NCI-H128 (cell line): ENCODE measurements around the gene HDGFL2.

Experiments used
- DNase-seq: peaks from one replicate; lab custom pipeline; 2025; ENCODE audit not compliant: unreplicated experiment; lab: John Stamatoyannopoulos, UW

HDGFL2 gene

DNA sequence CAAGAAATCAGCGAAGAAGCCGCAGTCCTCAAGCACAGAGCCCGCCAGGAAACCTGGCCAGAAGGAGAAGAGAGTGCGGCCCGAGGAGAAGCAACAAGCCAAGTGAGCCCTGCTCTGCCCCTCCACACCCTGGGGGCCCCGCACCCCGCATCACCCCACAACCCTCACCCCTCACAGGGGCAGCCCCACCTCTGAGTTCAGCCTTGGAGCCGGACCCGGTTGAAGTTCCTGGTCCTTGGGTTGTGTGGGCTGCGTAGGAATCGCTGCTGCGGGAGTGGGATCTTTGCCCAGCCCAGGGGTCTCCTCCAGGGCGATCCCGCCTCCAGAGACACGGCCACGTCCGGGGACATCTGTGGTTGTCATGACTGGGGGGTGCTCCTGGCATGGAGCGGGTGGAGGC lies 24.2 kb downstream of the HDGFL2 start:
- DNase-seq, result no peak

DNA sequence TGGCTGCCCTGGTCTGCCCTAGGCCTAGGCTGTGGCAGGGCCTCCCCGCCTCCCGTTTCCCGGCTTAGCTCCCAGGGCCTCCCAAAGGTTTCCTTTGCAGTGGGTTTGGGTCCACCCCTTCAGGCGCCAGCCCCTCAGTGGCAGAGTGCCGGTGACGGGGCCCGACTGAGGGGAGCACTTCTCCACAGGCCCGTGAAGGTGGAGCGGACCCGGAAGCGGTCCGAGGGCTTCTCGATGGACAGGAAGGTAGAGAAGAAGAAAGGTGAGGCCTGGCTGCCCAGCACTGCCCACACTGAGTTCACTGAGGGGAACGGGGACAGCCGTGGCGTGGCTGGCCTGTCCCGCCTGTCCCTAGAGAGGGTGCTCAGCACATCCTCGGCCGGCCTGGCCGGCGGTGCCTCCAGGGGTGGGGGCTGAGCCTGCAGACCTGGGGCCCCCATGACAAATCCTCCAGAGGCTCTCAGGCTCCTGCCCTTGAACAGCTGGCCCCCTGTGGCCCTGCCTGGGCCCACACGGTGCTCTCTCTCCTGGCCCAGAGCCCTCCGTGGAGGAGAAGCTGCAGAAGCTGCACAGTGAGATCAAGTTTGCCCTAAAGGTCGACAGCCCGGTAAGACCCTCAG lies 25.8 kb downstream of the HDGFL2 start:
- DNase-seq, result no peak

DNA sequence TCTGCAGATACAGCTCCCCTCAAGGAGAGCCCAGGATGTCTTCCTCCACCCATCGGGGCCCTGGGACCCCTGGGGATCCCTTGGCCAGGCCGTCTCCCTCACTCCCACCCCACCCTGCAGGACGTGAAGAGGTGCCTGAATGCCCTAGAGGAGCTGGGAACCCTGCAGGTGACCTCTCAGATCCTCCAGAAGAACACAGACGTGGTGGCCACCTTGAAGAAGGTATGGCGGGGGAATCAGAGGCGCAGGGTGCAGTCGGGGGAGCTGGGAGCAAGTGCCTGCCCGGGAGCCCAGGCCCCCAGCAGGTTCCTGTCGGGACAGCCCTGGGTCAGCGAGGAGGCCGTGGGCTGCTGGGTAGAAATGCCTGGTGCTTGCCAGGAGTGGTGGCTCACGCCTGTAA lies 26.6 kb downstream of the HDGFL2 start:
- DNase-seq, result no peak

DNA sequence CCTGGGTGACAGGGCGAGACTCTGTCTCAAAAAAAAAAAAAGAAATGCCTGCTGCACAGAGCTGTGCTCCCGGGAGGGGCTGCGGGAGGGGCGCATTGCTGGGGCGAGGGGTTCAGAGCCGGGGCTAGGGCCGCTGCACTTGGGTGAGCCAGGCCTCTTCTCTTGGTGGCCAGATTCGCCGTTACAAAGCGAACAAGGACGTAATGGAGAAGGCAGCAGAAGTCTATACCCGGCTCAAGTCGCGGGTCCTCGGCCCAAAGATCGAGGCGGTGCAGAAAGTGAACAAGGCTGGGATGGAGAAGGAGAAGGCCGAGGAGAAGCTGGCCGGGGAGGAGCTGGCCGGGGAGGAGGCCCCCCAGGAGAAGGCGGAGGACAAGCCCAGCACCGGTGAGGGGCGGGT lies 27.2 kb downstream of the HDGFL2 start:
- DNase-seq, result no peak

DNA sequence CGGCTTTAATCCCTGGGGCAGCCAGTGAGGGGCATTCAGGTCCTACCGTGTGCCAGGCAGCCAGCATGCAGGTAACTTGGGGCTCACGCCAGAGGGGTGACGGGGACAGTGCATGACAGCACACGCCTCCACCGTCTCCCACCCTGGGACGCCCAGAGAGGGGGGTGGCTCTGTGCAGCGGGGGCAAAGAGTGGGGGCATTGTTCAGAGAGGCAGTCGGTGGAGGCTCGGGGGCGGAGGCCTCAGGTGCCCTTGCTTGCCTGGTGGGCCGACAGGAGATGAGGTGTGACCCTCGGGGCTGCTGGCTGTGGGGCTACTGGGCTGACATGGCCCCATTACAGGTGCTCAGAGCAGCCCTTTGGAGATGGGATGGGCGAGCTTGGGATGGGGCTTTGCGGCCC lies 27.8 kb downstream of the HDGFL2 start:
- DNase-seq, result no peak

DNA sequence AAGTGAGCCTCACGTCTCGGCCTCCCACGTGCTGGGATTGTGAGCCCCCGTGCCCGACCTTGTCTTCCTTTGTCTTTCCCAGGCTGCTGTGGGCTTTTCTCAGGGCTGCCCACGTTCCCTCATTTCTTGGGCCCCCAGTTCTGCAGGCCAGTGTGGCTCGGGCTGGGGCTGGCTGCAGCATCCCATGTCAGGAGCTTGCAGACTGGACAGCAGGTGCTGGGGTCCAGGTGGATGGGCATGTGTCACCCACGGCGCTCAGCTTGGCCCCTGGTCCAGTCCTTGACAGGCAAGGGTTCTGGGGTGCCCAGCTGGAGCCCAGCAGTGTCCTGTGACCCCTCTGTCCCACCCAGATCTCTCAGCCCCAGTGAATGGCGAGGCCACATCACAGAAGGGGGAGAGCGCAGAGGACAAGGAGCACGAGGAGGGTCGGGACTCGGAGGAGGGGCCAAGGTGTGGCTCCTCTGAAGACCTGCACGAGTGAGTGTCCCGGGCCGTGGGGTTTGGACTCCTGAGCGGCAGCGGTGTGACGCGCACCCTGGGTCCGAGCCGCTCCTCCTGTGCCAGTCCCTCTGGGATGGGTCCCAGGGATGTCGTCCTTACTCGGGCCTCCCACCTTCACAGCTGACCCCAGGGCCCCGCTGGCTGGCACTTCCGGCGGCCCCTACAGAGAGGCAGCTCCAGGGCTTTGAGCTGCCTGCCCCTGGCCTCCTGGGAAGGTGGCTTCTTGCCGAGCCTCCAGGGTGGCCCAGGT lies 28.9 kb downstream of the HDGFL2 start:
- DNase-seq, result no peak

DNA sequence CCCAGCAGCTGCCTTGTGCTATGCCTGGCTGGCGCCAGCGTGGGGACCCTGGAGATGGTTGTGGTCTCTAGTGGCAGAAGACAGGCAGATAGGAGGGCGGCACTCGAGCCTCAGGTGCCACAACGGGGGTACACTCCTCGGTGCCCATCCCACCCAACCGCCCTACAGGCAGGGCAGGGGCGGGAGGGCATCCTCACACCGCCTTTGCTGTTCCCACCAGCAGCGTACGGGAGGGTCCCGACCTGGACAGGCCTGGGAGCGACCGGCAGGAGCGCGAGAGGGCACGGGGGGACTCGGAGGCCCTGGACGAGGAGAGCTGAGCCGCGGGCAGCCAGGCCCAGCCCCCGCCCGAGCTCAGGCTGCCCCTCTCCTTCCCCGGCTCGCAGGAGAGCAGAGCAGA lies 29.6 kb downstream of the HDGFL2 start:
- DNase-seq, result no peak

DNA sequence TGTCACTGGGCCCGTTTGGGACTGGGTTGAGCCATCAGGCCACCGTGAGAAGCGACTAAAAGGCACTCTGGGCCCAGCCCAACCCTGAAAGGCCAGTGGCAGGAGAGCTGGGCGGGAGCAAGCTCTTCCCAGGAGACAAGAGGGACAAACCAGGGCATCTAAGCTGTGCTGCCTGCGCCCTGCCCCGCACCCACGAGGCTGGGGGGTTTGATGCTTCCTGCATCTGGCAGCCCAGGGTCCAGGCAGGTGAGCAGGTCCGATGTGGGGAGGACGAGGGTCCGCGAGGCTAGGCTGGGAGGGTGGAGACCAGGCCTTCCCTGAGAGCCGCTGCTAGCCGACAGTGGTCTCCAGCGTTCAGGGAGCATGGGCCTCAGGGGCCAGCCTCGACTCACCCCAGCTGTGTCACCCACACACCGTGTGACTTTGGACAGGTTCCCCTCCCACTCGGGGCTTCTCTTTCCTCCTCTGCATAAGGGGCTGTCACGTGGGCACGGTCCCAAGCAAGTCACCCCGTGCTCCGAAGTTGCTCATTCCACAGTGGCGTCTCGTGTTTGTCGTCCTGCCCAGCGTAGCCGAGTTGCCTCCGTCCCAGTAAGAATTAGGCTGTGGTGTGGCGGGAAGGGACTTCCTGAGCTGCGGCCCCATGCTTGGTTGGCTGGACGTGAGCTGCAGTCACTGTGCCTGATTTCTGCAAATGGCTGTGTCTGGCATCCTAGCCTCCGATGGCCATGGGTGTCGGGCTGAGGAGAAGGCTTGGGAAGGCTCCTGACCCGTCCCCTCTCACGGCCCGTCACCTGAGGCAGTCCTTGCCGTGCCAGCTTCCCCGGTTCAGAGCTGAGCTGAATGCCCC lies 30.4 kb downstream of the HDGFL2 start:
- no peak for DNase-seq

DNA sequence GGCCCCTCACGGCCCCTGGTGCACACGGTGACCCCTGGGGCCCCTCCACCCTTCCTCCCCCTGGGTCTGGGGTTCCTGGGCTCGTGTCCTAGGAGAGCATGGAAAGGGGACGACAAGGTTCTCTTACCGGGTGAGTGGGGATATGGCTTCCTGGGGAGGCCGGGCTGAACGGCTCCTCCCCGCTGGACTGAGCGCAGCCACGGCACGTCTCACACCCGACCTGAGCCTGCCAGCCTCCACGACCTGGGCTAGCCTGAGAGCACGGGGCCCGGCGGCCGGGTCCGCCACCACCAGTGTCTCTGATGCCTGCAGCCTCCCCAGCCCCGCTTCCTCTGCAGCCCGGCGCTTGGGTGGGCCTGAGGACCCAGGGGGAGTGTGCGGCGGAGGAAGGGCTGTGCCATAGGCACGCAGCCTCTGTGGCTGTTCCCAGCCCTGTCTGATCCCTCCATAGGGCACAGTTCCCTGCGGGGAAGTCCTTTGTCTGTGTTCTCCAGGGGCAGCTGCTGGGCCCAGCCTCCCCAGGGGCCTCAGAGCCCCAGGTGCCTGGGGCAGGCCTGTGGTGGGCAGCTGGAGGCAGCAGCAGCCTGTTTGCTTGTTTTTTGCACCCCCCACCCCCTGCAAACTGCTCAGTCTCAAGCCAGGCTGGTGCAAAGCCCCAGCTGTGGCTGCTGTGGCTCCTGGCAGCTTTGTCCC lies 31.2 kb downstream of the HDGFL2 start:
- DNase-seq, result no peak

DNA sequence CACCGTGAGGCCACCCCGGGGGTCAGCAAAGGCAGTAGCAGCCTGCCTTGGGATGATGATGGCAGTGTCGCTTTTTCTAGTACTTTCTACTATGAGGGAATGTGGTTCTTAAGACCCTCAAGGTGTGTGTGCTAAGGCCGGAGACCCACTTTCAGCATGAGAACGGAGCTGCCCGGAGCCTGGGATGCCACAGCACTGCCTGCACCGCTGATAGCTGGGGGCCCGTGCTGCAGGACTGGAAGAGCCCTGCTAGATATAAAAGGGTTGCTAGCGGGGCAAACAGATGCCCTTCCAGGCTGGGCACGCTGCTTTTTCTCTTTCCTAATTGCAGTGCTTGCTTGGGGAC lies 31.7 kb downstream of the HDGFL2 start:
- DNase-seq, result no peak

DNA sequence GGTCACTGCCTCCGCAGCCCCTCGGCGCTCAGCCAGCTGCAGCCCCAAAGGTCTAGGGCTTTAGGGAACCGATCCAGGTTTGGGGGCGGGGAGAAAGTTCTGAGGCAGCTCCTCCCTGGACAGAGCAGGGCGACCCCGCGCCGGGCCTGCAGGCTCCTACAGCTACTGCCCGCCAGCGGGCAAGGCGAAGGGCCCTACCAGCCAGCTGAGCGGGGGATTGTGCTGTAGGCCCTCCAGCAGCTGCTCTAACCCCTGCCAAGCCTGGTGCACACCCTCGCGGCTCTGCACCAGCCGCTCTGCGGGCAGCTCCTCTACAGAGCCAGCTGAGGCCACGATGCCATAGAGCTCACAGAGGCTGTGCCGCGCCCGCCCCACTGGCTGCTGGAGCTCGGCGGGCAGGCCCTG lies 32.2 kb downstream of the HDGFL2 start:
- DNase-seq, result no peak

DNA sequence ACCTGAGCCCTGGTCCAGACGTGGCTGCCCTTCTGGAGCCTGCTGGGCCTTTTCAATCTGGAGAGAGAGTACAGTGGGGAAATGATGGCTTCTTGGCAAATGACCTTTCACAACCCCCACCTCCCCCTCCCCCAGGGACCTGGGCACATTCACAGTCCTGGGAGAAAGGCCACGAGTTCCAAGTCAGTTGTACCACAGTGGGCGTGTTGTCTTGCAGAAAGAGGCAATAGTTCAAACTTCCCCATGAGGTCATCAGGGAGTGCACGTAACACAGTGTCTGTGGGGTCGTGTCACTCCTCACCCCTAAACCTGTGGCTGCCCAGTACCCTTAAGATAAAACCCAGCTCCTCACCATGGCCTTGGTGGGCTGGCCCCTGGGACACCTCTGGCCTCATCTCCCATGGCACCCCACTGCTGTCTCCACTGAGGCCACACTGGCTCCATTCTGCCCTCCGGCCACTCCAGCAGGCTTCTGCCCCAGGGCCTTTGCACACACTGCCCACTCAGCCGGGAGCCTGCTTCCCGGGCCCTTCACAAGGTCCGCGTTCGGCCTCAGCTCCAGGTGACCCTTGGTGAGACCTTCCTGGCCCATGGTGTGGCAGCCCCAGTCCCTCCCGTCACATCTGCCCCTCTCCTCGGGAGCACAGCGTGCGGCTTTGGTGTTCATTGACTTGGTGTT lies 32.9 kb downstream of the HDGFL2 start:
- DNase-seq, result no peak

DNA sequence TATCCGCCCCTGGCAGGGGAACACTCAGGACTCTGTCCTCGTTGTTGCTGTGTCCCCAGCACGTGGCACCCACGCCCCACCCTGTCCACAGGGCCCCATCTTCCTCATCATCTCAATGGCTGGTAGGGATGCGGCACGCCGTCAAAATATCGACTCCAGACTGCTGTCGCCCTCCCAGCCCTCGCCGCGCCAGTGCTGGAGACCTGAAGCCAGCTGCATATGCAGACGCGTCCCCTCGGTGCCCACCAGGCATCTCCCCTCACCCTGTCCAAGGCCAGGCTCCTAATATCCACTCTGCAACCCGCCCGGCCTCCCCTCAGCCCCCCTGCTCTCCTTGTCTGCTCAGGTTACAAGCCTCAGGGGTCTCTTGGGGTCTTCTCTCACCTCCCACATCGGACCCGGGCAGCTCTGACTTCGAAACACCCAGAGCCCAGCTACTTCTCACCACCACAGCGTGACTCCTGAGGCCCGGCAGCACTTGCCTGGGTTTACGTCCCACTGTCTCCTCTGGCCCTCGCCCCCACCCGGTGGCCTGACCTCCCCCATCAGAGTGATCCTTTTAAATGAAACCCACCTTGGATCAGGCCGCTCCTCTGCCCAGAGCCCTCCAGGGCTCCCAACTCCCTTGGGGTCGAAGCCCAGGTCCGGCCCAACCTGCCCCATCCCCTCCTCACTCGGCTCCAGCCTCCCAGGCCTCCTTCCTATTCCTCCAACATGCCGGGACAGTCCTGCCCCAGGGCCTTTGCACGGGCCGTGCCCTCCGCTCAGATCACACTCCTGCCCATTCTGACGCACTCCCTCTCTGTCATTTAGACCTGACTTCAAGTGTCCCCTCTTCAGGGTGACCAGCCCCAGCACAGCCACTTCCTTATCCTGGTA lies 33.7 kb downstream of the HDGFL2 start:
- DNase-seq, result no peak

DNA sequence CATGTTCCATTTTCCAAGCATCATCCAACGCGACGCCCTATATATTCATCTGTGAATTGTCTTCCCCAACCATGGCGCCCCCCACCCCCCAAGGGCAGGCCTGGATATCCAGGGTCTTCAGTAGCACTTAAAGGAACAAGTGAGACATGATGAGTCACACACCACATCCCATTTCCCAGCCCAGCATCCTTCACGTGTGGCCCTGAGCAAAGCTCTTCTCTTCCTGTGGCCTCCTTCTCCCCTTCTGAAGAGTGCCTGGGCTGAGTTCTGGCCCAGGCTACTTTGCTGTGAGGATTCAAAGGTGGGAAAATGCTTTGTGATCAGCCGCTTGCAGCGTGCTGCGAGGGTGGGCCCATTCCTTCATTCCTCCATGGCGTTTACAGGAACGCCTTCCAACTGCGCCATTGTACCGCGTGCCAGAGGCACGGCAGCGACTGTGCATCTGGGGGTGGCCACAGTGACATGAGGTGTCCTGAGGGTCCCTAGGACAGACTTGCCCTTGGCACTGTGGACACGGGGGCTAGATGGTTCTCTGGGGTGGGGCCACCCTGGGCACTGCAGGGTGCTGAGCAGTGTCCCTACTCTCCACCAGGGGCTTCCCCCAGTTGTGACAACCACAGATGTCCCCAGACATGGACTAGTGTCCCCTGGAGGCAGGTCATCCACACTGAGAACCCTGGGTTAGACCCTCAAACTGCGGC lies 34.5 kb downstream of the HDGFL2 start:
- no peak for DNase-seq

DNA sequence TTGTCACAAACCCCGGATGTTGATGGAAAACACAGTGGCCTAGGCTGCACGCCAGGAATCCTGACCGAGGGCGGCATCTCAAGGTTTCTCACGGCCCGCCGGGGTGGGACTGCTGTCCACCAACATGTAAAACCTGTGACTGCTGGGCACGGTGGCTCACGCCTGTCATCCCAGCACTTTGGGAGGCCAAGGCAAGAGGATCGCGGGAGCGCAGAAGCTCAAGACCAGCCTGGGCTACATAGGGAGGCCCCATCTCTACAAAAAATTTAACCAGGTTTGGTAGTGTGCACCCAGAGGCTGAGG lies 35.0 kb downstream of the HDGFL2 start:
- no peak for DNase-seq

DNA sequence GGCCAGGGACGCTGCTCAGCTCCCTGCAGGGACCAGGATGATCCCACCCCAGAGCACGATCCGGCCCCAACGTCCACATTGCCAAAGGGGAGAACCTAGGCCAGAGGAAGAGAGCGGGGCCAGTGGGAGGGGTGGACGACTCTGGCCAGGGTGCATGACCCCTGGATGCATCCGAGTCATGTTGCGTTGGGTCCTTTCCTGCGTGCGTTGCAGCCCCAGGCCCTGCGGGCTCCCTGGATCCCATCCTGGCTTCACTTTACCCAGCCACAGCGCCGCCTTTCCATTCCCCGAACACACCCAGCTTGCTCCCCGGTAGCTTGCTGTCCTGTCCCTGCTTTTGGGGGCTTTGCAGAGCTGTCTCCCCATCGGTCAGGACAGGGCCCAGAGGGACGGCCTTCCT lies 35.7 kb downstream of the HDGFL2 start:
- DNase-seq, result no peak

DNA sequence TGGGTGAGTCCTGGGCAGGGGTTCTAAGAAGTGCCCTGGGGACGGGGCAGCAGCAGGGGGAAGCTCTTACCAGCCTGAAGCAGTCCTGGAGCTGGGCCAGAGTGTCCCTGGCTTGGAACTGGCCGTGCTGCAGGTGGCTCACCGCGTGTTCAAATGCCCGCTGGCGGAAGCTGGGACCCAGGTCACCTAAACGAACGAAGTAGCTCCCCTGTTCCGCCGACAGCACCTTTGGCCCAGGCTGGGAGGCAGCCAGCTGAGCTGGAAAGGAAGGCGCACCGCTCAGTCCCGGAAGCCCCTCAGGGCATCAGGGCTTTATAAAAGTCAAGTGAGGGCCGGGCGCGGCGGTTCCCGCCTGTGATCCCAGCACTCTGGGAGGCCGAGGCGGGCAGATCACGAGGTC lies 36.6 kb downstream of the HDGFL2 start:
- DNase-seq, result no peak

DNA sequence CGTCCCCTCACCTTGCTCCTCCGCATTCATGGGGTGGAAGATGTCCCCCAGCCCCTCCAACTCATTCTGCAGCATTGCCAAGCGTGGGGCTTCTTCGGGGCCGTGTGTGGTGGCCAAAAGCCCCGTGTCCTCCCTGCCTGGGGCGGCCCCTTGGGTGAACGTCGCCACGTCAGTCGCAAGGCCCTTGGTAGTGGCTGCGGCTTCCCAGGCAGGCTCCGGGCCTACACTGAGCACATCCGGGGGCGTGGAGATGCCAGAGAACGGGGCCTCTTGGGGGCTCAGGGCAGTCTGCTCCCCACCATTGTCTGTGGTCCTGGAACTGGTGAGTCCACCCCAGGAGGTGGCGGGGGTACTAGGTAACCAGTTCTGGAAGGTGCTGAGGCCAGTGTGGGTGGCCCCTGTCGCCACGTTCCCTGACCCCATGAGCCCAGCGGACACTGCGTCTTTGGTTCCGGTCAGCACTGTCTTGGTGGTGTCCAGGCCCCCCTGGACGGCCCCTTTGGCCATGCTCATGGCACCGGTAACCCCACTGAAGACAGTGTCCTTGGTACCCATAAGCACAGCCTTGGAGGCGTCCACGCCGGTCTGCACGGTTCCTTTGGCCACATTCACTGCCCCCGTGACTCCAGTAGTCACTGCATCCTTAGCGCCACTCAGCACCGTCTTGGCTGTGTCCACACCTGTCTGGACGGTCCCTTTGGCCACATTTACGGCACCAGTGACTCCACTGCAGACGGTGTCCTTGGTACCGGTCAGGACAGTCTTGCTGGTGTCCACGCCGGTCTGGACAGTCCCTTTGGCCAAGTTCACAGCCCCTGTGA lies 38.5 kb downstream of the HDGFL2 start:
- no peak for DNase-seq
